ENCODE measurements around the gene CHID1. TPM values are rescaled to one million over a fixed set of nuclear protein-coding genes. Genes with fewer than 3 reads are reported as not detected.

CHID1 gene
- total RNA-seq, 3 donors from 2014 or later, result 52.3 to 64.3 (median 55.3) TPM

GRCh38 chr11:868394-868793, 42.2 kb downstream of the CHID1 start:
- no peaks in the 10 kb centered on the region for H3K36me3 ChIP-seq (ENCODE audit: low read depth)
- H3K4me3 ChIP-seq, result no peak overlapping the region
- no peaks in the 10 kb centered on the region for H3K4me1 ChIP-seq (ENCODE audit: low read depth)
- TF ChIP-seq CTCF (IDR thresholded peaks at IDR 0.05), result no peak
- intact Hi-C loops (cut with DNase I, micrococcal nuclease), result no loop called here
- no peaks in the 10 kb centered on the region for H3K9me3 ChIP-seq
- DNase-seq (no peak), ATAC-seq (no peak)

- TF ChIP-seq CTCF (IDR thresholded peaks at IDR 0.05), result no peak
- H3K36me3 ChIP-seq (ENCODE audit: low read depth), result no peaks in the 10 kb centered on the region
- DNase-seq (no peak), ATAC-seq (no peak)
- no peaks in the 10 kb centered on the region for H3K4me1 ChIP-seq (ENCODE audit: low read depth)
- no peak overlapping the region for H3K4me3 ChIP-seq
- no peaks in the 10 kb centered on the region for H3K9me3 ChIP-seq
- intact Hi-C loops (cut with DNase I, micrococcal nuclease), result no loop called here
Observed at GRCh38 chr11:867856-868358, 42.7 kb downstream of the CHID1 start.

- no peak overlapping the region for H3K4me3 ChIP-seq
- no peak for TF ChIP-seq CTCF (IDR thresholded peaks at IDR 0.05)
- ATAC-seq (no peak), DNase-seq (no peak)
- no peaks in the 10 kb centered on the region for H3K4me1 ChIP-seq (ENCODE audit: low read depth)
- no peaks in the 10 kb centered on the region for H3K9me3 ChIP-seq
- intact Hi-C loops (cut with DNase I, micrococcal nuclease), result no loop called here
- no peaks in the 10 kb centered on the region for H3K36me3 ChIP-seq (ENCODE audit: low read depth)
Observed at GRCh38 chr11:866481-866880, 44.1 kb downstream of the CHID1 start.

GRCh38 chr11:865462-866430, 44.9 kb downstream of the CHID1 start:
- no peak for ATAC-seq
- no peaks in the 10 kb centered on the region for H3K9me3 ChIP-seq
- DNase-seq, result no peak
- intact Hi-C loops (cut with DNase I, micrococcal nuclease), result no loop called here
- TF ChIP-seq CTCF (IDR thresholded peaks at IDR 0.05), result no peak
- no peak overlapping the region for H3K4me3 ChIP-seq
- no peaks in the 10 kb centered on the region for H3K4me1 ChIP-seq (ENCODE audit: low read depth)
- no peaks in the 10 kb centered on the region for H3K36me3 ChIP-seq (ENCODE audit: low read depth)

- no peak for TF ChIP-seq CTCF (IDR thresholded peaks at IDR 0.05)
- DNase-seq (no peak), ATAC-seq (no peak)
- intact Hi-C loops (cut with DNase I, micrococcal nuclease), result no loop called here
- peaks cover under 1% of the 10 kb centered on the region for H3K4me1 ChIP-seq (ENCODE audit: low read depth)
- no peak overlapping the region for H3K4me3 ChIP-seq
- no peaks in the 10 kb centered on the region for H3K36me3 ChIP-seq (ENCODE audit: low read depth)
- H3K9me3 ChIP-seq, result no peaks in the 10 kb centered on the region
Observed at GRCh38 chr11:864898-865297, 45.7 kb downstream of the CHID1 start.
